HG02678 (cell line): ENCODE data around the gene EAF2.
A peak's percentile ranks its signal among the peaks of the same experiment; 100 is the strongest.

Experiments used
- ATAC-seq: cut with Tn5 transposase; IDR thresholded peaks from one replicate; pipeline ENCODE4 v1.9.1; 2021; ENCODE audit warnings: mild to moderate bottlenecking, moderate library complexity; ENCODE audit not compliant: unreplicated experiment

EAF2 gene

DNA sequence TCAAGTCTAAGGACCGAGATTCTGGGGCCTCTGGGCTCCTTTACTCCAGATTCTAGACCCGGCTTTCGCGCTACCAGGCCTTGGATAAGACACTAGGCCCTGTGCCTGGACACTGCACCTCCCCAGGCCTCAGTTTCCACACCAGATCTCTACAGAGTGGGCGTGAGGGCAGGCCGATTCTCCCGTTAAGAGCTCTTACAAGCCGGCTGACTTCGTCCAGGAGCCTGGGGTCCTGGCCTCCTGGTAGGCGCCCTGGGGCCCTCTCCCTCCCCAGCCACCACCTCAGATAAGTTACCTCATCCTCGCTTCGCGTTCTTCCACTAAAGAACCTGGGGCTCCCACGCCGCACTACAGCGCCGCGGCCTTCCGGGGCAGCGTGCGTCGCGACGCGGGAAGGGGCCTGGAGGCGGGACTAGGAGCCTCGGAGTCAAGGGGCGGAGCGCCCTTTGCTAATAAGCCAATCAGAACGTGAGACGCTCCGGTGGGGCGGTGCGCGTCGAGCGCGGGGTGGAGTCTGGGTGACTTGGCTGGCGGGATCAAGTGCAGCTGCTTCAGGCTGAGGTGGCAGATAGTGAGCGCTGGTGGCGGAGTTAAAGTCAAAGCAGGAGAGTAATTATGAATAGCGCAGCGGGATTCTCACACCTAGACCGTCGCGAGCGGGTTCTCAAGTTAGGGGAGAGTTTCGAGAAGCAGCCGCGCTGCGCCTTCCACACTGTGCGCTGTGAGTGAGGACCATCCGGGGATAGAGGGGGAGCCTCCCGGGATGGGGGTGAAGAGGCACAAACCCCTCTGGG is at the start of gene EAF2, which contains the start of gene IQCB1:
EAF2 (plus strand) TSS at position 539 of the 794 bp plus-strand sequence; CDS start at position 616, 77 bp downstream.
IQCB1 (minus strand) TSS at position 390 of the 794 bp plus-strand sequence. CDS start 6,100 bp downstream, outside the sequence.
- ATAC-seq = peak; percentile 96

- ATAC-seq = no peak
Observed at GRCh38 chr3:121786485-121786884, 48.5 kb upstream of the EAF2 start.

- peak; percentile 59 for ATAC-seq
Observed at GRCh38 chr3:121793078-121793477, 41.9 kb upstream of the EAF2 start.

- ATAC-seq = peak; percentile 54
Observed at GRCh38 chr3:121794264-121794983, 40.6 kb upstream of the EAF2 start.

DNA sequence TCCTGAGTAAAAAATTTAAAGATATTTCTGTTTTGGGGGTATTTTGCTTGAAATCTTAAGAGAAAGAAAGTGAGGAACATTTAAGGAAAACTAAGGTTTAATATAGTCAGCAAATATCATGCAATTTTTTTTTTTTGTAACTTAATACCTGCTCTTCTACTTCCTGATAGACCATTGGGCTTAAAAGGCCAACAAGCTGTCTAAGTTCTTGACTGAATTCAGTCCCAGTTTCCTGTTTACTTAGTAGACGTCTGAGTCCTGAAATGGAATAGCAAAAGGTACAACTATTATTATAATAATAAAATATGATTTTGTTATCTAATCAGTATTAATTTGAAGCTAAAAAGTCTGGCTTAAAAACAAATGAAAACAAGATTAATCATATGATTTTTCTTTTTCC is 38.0 kb upstream of the EAF2 start:
- no peak for ATAC-seq

DNA sequence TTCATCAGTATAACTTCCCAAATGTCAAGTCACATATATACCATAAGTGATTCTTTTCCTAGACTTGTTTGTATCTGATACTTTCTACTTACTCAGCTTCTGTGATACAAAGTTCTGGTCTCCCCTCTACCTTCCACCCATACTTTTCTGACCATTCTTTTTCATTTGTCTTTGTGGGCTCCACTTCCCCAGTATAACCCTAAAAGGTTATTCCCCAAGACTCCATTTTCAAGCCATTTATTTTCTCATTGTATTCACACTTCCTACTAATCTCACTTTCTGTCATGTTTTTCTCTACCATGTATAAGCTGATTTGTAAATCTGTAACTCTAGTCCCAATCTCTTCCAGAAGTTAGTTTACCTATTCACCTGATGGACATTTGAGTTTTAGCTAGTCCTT is 34.1 kb upstream of the EAF2 start:
- ATAC-seq = no peak

- no peak for ATAC-seq
Observed at GRCh38 chr3:121803771-121804320, 31.2 kb upstream of the EAF2 start.

DNA sequence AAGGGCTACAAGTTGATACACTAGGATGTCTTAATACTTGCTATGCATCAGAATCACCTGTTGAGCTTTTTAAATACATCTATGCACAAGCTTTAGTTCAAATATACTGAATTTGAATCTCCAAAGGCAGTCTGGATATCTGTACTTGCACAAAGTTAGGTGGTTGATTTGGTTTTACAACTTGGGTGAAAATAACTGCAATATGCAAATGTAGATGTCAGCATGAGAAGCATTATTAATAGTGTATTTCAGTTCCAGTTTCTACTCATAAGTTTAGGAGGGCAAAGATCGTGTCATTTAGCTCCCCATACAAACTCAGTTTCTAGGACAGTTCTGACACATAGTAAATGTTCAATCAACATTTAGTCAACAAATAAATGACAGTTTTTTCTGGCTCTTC is 25.8 kb upstream of the EAF2 start:
- ATAC-seq = peak; percentile 99

DNA sequence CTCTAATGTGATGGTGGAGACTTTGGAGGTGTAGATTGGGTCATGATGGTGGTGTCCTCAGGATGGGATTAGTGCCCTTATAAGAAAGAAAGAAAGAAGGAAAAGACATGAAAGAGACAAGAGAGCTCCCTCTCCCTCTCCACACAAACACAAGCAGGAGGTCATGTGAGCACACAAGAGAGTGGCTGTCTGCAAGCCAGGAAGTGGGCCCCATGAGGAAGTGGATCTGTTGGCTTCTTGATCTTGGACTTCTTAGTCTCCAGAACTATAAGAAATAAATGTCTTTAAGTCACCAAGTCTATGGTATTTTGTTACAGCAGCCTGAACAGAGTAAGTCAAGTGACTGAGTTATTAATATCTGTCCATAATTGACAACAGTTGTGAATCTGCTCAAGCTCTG is 17.3 kb upstream of the EAF2 start:
- no peak for ATAC-seq

DNA sequence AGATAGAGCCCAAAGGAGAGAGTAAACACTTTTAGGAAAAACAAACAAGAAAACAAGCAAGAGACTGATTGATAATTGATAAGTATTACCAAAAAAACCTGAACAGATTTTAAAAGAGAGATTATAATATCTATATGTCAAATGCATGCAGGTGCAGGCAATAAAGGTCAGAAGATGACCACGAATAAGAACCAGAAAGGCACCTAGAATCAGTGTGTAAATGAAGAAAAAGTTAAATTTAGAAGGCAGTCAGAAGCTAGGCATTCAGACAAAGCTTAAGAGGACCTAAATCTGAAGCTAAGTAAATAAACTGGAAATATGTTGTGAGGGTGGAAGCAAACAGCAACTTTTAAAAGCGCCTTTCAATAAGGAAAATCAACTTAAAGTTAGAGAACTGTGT is 16.4 kb upstream of the EAF2 start:
- no peak for ATAC-seq

DNA sequence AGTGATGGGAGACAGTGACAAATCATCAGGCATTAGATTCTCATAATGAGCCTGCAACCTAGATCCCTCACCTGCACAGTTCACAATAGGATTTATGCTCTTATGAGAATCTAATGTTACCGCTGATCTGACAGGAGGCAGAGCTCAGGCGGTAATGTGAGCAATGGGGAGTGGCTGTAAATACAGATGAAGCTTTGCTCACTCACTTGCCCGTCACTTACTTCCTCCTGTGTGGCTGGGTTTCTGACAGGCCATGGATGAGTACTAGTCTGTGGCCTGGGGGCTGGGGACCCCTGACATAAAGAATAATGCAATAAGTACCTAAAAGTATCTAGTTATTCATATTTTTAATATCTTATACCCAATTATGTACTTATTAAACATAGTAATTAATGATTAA is 15.8 kb upstream of the EAF2 start:
- no peak for ATAC-seq

DNA sequence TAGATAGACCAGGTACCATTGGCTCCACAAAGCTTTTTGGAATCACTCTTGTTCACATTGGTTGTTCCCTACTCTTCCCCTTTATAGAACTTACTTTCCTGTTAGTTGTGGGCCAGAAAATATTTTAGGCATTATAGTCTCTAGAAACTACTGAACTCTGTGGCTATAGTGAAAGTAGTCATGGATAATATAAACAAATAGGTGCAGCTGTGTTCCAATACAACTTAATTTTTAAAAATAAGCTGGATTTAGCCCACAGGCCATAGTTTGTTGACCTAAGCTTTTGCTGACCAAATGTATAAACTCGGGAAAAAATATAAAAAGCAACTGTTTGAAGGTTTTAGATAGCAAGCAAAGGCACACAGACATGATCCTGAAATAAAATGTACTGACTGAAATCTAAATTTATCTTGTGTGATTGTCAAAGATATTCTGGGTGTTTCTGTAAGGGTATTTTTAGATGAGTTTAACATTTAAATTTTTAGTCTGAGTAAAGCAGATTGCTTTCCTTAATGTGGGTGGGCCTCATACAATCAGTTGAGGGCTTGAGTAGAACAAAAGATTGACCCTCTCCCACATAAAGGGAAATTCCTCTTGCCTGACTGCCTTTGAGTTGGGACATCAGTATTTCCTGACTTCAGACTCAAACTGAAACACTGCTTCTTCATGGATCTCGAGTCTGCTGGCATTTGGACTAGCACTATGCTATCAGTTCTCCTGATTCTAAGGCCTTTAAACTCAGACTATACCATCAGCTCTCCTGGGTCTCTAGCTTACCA is 13.4 kb upstream of the EAF2 start:
- ATAC-seq = no peak

GRCh38 chr3:121822973-121823372 is 12.0 kb upstream of the EAF2 start:
- ATAC-seq = no peak

DNA sequence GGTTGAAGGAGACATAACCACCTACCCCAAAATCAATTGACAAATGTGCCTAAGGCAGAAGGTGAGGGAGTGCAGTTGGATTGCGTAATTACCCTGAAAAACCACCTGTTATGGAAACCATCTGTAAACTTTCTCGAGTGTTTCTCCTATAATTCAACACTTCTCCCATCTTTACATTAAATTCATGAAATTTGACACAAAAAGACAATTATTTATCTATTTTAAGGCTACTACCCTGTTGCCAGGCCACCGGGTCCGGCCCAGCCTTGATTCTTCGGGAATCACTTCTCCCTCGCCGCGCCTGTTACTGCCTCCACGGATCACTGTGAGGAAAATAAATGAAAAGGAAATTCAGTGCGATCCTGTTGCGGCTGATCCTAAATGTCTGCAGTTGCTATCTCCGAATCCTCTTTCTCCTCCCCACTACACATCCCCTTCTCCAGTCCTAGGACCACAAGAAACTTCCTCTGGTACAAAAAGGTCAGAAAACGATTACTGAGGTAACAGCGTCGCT is 795 bp upstream of the EAF2 start:
- ATAC-seq = no peak

GRCh38 chr3:121835465-121835801 is 424 bp downstream of the EAF2 start:
- ATAC-seq = peak; percentile 23

- ATAC-seq = no peak
Observed at GRCh38 chr3:121836064-121836463, 1.1 kb downstream of the EAF2 start.

GRCh38 chr3:121836481-121836880 is 1.5 kb downstream of the EAF2 start:
- ATAC-seq = no peak

- ATAC-seq = no peak
Observed at GRCh38 chr3:121839962-121840361, 5.0 kb downstream of the EAF2 start.

DNA sequence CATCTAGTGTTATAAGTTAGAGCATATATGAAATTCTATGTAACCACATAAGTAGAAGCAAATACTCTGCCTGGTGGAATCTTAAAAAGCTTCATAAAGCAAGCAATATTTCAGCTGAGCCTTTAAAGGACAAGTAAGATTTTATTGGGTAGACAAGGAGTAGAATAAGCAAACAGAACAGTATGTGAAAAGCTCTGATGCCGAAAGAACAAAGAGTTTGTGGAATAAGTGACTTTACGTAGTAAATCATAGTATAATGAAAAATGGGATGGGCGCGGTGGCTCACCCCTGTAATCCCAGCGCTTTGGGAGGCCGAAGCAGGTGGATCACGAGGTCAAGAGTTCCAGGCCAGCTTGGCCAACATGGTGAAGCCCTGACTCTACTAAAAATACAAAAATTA is 9.9 kb downstream of the EAF2 start:
- no peak for ATAC-seq

DNA sequence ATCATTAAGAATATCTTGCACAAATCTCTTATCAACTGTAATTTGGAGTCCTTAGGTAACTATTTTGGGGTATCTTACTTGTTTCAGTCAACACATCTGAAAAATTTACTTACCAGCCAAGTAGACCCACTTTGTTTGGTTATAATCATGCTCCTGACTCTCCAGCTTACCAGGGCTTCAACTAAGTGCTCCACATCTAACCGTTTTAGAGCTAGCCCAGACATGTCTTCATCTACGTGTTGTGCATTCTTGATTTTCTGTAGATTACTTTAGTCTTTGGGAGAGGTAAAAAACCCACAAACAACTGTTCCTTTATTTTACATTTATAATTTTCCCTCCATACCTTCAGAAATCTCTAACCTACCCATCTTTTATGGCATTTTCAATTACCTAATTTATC is 17.2 kb downstream of the EAF2 start:
- ATAC-seq = no peak

DNA sequence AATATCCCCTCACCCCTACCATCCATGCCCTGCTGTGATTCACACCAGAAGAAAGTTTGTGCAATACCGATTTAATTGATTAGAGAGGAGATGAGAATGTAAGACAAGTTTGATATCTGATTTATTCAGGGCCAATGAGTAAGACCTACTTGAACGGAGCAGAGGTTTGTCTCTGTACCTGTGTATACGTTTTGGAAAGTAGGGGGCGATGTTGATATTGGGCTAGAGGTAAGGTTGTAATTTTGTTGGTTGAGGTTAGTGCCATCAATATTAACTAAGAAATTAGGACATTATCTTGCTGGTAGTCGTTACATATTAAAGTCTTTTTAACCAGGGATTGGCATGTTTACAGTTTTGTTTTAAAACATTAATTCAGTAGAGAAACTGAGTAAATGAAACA is 20.5 kb downstream of the EAF2 start:
- ATAC-seq = no peak
